Endothelial cell (in vitro differentiated cells): ENCODE data around the gene CLEC1A. TPM values are rescaled to one million over a fixed set of nuclear protein-coding genes. Genes with fewer than 3 reads are reported as not detected.

Experiments used
- DNase-seq: peaks from one replicate; pipeline ENCODE4 v3.0.0; 2021; ENCODE audit warnings: low spot score
- H3K27ac Mint-ChIP-seq: one replicate; pipeline ENCODE4 v1.8.0; 2021; ENCODE audit warnings: mixed read lengths, inconsistent platforms; ENCODE audit not compliant: unreplicated experiment
- H3K27me3 Mint-ChIP-seq: one replicate; pipeline ENCODE4 v1.8.0; 2021; ENCODE audit warnings: mild to moderate bottlenecking, moderate library complexity, mixed read lengths, inconsistent platforms; ENCODE audit not compliant: unreplicated experiment
- H3K36me3 Mint-ChIP-seq: one replicate; pipeline ENCODE4 v1.8.0; 2021; ENCODE audit warnings: mild to moderate bottlenecking, low read depth, mixed read lengths, inconsistent platforms; ENCODE audit not compliant: unreplicated experiment
- H3K4me1 Mint-ChIP-seq: one replicate; pipeline ENCODE4 v1.8.0; 2021; ENCODE audit warnings: mild to moderate bottlenecking, mixed read lengths, inconsistent platforms; ENCODE audit not compliant: unreplicated experiment
- H3K4me3 Mint-ChIP-seq: one replicate; pipeline ENCODE4 v1.8.0; 2021; ENCODE audit warnings: mild to moderate bottlenecking, mixed read lengths, inconsistent platforms; ENCODE audit not compliant: unreplicated experiment
- H3K9me3 Mint-ChIP-seq: one replicate; pipeline ENCODE4 v1.8.0; 2021; ENCODE audit warnings: mixed read lengths, inconsistent platforms; ENCODE audit not compliant: unreplicated experiment
- total RNA-seq: library from RNA; stranded (reverse); fragmentation: NEBNext Ultra II Directional; extraction: Animal tissue kit (Norgen Biotek cat#: 25700); gene quantifications from one replicate; pipeline ENCODE4 v1.2.1, GENCODE V29; 2021; ENCODE audit not compliant: unreplicated experiment
- TF ChIP-seq, protein P1 (sequence below): fragments of 200-600 bp; sonication (generic); IDR thresholded peaks from one replicate; pipeline ENCODE4 v1.5.0; 2021; ENCODE audit warnings: antibody characterized with exemption; ENCODE audit not compliant: unreplicated experiment

The CLEC1A gene
- total RNA-seq, 1 donor from 2014 or later = 29.3 TPM

- peaks cover 24% of the 10 kb centered on the region for H3K4me1 Mint-ChIP-seq
- no peak for DNase-seq
- no peaks in the 10 kb centered on the region for H3K9me3 Mint-ChIP-seq
- no peaks in the 10 kb centered on the region for H3K36me3 Mint-ChIP-seq
- TF ChIP-seq, protein P1, sequence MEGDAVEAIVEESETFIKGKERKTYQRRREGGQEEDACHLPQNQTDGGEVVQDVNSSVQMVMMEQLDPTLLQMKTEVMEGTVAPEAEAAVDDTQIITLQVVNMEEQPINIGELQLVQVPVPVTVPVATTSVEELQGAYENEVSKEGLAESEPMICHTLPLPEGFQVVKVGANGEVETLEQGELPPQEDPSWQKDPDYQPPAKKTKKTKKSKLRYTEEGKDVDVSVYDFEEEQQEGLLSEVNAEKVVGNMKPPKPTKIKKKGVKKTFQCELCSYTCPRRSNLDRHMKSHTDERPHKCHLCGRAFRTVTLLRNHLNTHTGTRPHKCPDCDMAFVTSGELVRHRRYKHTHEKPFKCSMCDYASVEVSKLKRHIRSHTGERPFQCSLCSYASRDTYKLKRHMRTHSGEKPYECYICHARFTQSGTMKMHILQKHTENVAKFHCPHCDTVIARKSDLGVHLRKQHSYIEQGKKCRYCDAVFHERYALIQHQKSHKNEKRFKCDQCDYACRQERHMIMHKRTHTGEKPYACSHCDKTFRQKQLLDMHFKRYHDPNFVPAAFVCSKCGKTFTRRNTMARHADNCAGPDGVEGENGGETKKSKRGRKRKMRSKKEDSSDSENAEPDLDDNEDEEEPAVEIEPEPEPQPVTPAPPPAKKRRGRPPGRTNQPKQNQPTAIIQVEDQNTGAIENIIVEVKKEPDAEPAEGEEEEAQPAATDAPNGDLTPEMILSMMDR = no peak
- H3K4me3 Mint-ChIP-seq = no peak overlapping the region
- H3K27me3 Mint-ChIP-seq = no peaks in the 10 kb centered on the region
- H3K27ac Mint-ChIP-seq = no peak overlapping the region
These were observed 29.9 kb upstream of the CLEC1A start for GRCh38 chr12:10128687-10129086.

DNA sequence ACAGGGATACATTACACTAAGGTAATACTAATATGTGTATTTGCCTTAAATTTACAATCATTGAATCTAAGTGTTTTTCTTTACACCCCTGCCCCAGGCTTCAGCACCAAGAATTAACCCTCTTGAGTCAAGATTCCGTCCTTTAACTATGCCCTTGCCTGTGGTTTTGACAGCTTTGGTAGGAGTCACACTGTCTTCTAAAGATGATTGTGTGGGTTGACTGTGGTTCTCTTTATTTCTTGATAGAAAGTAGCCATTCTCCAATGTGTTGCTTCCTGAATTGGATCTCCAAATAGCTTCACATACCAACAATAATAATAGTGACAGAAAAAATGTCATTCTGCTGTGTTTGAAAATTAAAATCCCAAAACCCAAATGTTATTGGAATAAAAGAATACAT lies 27.6 kb upstream of the CLEC1A start:
- no peaks in the 10 kb centered on the region for H3K36me3 Mint-ChIP-seq
- DNase-seq = no peak
- H3K4me3 Mint-ChIP-seq = no peak overlapping the region
- H3K27me3 Mint-ChIP-seq = no peaks in the 10 kb centered on the region
- H3K4me1 Mint-ChIP-seq = peaks cover 10% of the 10 kb centered on the region
- no peak overlapping the region for H3K27ac Mint-ChIP-seq
- no peaks in the 10 kb centered on the region for H3K9me3 Mint-ChIP-seq
- TF ChIP-seq, protein P1 = no peak

DNA sequence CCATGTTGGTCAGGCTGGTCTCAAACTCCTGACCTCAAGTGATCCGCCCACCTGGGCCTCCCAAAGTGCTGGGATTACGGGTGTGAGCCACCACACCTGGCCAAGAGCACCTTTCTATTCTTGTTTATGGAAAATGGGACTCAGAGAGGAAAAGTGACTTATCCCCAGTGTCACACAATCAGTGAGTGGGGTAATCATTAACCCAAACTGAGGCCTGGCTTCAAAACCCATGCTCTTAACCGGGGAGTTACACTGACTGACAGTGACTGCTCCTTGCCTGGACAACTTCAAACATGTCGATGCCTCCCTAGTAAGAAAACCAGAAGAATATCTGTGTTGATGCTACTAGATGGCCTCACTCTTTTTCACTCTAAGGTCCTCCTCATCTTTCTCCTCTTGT lies 23.9 kb upstream of the CLEC1A start:
- H3K4me1 Mint-ChIP-seq = no peaks in the 10 kb centered on the region
- H3K27me3 Mint-ChIP-seq = no peaks in the 10 kb centered on the region
- H3K27ac Mint-ChIP-seq = no peak overlapping the region
- TF ChIP-seq, protein P1 = no peak
- DNase-seq = no peak
- no peaks in the 10 kb centered on the region for H3K36me3 Mint-ChIP-seq
- no peaks in the 10 kb centered on the region for H3K9me3 Mint-ChIP-seq
- no peak overlapping the region for H3K4me3 Mint-ChIP-seq

GRCh38 chr12:10121278-10121677 lies 22.5 kb upstream of the CLEC1A start:
- Mint-ChIP-seq H3K4me1 (no peaks in the 10 kb centered on the region), H3K9me3 (no peaks in the 10 kb centered on the region), H3K4me3 (no peak overlapping the region), H3K36me3 (no peaks in the 10 kb centered on the region), H3K27ac (no peak overlapping the region), H3K27me3 (no peaks in the 10 kb centered on the region)
- TF ChIP-seq, protein P1 = no peak
- no peak for DNase-seq

DNA sequence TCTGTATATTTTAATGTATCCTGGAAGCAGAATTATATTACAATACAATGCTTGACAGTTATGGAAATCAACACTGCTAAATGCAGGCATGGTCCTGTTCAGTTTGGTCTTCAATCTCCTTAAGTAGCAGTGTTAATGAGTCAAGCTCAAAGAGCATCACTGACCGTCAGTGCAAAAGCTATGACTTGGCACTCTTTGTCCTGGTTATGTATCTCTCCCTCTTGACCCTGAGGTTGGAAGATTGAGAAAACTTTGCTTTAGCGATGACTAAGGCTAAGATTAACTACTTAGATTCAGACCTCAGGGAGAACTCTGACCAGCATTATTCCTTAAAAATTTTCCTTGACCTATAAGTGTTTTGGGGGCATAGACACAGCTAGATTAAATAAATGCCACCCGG lies 20.3 kb upstream of the CLEC1A start:
- Mint-ChIP-seq H3K4me1 (no peaks in the 10 kb centered on the region), H3K27me3 (no peaks in the 10 kb centered on the region), H3K9me3 (no peaks in the 10 kb centered on the region), H3K36me3 (no peaks in the 10 kb centered on the region), H3K4me3 (no peak overlapping the region), H3K27ac (no peak overlapping the region)
- TF ChIP-seq, protein P1 = no peak
- DNase-seq = no peak
